GM23248 (cell line): ENCODE data around the gene KCNC3. TPM values are rescaled to one million over a fixed set of nuclear protein-coding genes. Genes with fewer than 3 reads are reported as not detected.

Source experiments
- DNase-seq: peaks from one replicate; pipeline ENCODE4 v3.0.0-alpha.2; 2015
- H2AFZ ChIP-seq: fragments of 200-600 bp; sonication (generic); 2 replicates; pipeline ENCODE4 v1.6.1; 2016; ENCODE audit warnings: antibody characterized with exemption
- H3F3A ChIP-seq: fragments of 200-600 bp; sonication (generic); 2 replicates; pipeline ENCODE4 v1.6.1; 2016; ENCODE audit warnings: mild to moderate bottlenecking, antibody characterized with exemption, mixed run types; ENCODE audit not compliant: insufficient read depth
- H3K27ac ChIP-seq: fragments of 200-600 bp; sonication (generic); 2 replicates; pipeline ENCODE4 v1.5.1; 2016; ENCODE audit warnings: mild to moderate bottlenecking
- H3K27me3 ChIP-seq: fragments of 200-600 bp; sonication (generic); replicated peaks from 2 replicates; pipeline ENCODE4 v1.6.1; 2016; ENCODE audit warnings: mild to moderate bottlenecking; ENCODE audit not compliant: insufficient read depth
- H3K36me3 ChIP-seq: fragments of 200-600 bp; sonication (generic); 2 replicates; pipeline ENCODE4 v1.6.1; 2016; ENCODE audit warnings: low read depth, mild to moderate bottlenecking
- H3K4me1 ChIP-seq: fragments of 200-600 bp; sonication (generic); 2 replicates; pipeline ENCODE4 v1.6.1; 2016; ENCODE audit warnings: mild to moderate bottlenecking; ENCODE audit not compliant: insufficient read depth
- H3K4me2 ChIP-seq: fragments of 200-600 bp; sonication (generic); one replicate; pipeline ENCODE4 v1.6.1; 2016; ENCODE audit warnings: mild to moderate bottlenecking; ENCODE audit not compliant: unreplicated experiment
- H3K4me3 ChIP-seq: fragments of 200-600 bp; sonication (generic); 2 replicates; pipeline ENCODE4 v1.5.1; 2016; ENCODE audit warnings: mild to moderate bottlenecking
- H3K79me2 ChIP-seq: fragments of 200-600 bp; sonication (generic); 2 replicates; pipeline ENCODE4 v1.6.1; 2016; ENCODE audit warnings: mild to moderate bottlenecking; ENCODE audit not compliant: insufficient read depth
- H3K9ac ChIP-seq: fragments of 200-600 bp; sonication (generic); 2 replicates; pipeline ENCODE4 v1.6.1; 2016; ENCODE audit warnings: mild to moderate bottlenecking
- H3K9me2 ChIP-seq: fragments of 200-600 bp; sonication (generic); 2 replicates; pipeline ENCODE4 v1.6.1; 2016; ENCODE audit warnings: mixed run types, mild to moderate bottlenecking, moderate library complexity; ENCODE audit not compliant: insufficient read depth
- H3K9me3 ChIP-seq: fragments of 200-600 bp; sonication (generic); one replicate; pipeline ENCODE4 v1.6.1; 2017; ENCODE audit warnings: low read depth
- H4K20me1 ChIP-seq: fragments of 200-600 bp; sonication (generic); 2 replicates; pipeline ENCODE4 v1.6.0; 2016; ENCODE audit not compliant: insufficient read depth
- EZH2 ChIP-seq: fragments of 200-600 bp; sonication (generic); IDR thresholded peaks from 2 replicates; pipeline ENCODE4 v1.6.1; 2018; ENCODE audit warnings: antibody characterized with exemption, mild to moderate bottlenecking; ENCODE audit not compliant: insufficient read depth, poor library complexity, severe bottlenecking
- EZH2phosphoT487 ChIP-seq: fragments of 200-600 bp; sonication (generic); IDR thresholded peaks from 2 replicates; pipeline ENCODE4 v1.6.1; 2018; ENCODE audit warnings: antibody characterized with exemption, moderate library complexity, mild to moderate bottlenecking, low read depth; ENCODE audit not compliant: insufficient read depth
- WGBS, 2 experiments: methylation state at CpG; one replicate each; pipeline ENCODE4 v1.1.6; 2015 to 2017; ENCODE audit warnings: low lambda C conversion rate in 2 of 2, low coverage in 1 of 2; ENCODE audit errors: missing lambda C conversion rate in 2 of 2; 5-methylcytosine and 5-hydroxymethylcytosine counted together
- in situ Hi-C: fragments of 300-500 bp; cut with MboI; formaldehyde crosslinking; loops from 2 replicates; pipeline ENCODE4 v1.15.0; 2020
- polyA plus RNA-seq: library from polyadenylated mRNA; unstranded; fragments of >200 nt; fragmentation: Nextera tagmentation; extraction: Ambion mirVana; gene quantifications from 2 replicates; pipeline ENCODE4 v1.2.1, GENCODE V29; 2016
- total RNA-seq: library from RNA; depleted of rRNA; stranded (reverse); fragments of >200 nt; shearing (Covaris generic); gene quantifications from 2 replicates; pipeline ENCODE4 v1.2.3, GENCODE V29; 2014

KCNC3 gene
- total and polyA plus RNA-seq, 2 experiments from 2014 or later = under 0.01 to 0.04 TPM

GRCh38 chr19:50318438-50318837, 10.7 kb downstream of the KCNC3 start:
- no peak overlapping the region for H3K4me3 ChIP-seq
- H3K4me1 ChIP-seq = no peaks in the 10 kb centered on the region
- in situ Hi-C loops = no loop called here
- no peak for DNase-seq
- no peaks in the 10 kb centered on the region for H3K79me2 ChIP-seq
- no peak overlapping the region for H3K4me2 ChIP-seq
- 51 to 52% methylated on average over 8 of the region's 8 CpGs for WGBS, 2 experiments
- H2AFZ ChIP-seq = no peak overlapping the region
- no peaks in the 10 kb centered on the region for H3K9me3 ChIP-seq
- no peak for TF ChIP-seq EZH2
- TF ChIP-seq EZH2phosphoT487 = no peak
- no peaks in the 10 kb centered on the region for H4K20me1 ChIP-seq
- peaks cover 14% of the 10 kb centered on the region for H3K27me3 ChIP-seq
- no peak overlapping the region for H3K27ac ChIP-seq
- no peak overlapping the region for H3K9ac ChIP-seq
- H3K36me3 ChIP-seq = no peaks in the 10 kb centered on the region
- no peaks in the 10 kb centered on the region for H3K9me2 ChIP-seq
- no peaks in the 10 kb centered on the region for H3F3A ChIP-seq

GRCh38 chr19:50317115-50317514, 12.1 kb downstream of the KCNC3 start:
- Histone ChIP-seq H3K4me3 (no peak overlapping the region), H3K79me2 (no peaks in the 10 kb centered on the region), H3F3A (no peaks in the 10 kb centered on the region), H3K9me2 (no peaks in the 10 kb centered on the region), H3K36me3 (no peaks in the 10 kb centered on the region), H3K9ac (no peak overlapping the region), H2AFZ (no peak overlapping the region), H3K27me3 (peaks cover 21% of the 10 kb centered on the region), H4K20me1 (no peaks in the 10 kb centered on the region), H3K27ac (no peak overlapping the region), H3K9me3 (no peaks in the 10 kb centered on the region), H3K4me1 (no peaks in the 10 kb centered on the region), H3K4me2 (no peak overlapping the region)
- TF ChIP-seq EZH2 (no peak), EZH2phosphoT487 (no peak)
- WGBS, 2 experiments = 0 to 19% methylated on average over 2 to 4 of the region's 4 CpGs
- DNase-seq = no peak
- in situ Hi-C loops = no loop called here

DNA sequence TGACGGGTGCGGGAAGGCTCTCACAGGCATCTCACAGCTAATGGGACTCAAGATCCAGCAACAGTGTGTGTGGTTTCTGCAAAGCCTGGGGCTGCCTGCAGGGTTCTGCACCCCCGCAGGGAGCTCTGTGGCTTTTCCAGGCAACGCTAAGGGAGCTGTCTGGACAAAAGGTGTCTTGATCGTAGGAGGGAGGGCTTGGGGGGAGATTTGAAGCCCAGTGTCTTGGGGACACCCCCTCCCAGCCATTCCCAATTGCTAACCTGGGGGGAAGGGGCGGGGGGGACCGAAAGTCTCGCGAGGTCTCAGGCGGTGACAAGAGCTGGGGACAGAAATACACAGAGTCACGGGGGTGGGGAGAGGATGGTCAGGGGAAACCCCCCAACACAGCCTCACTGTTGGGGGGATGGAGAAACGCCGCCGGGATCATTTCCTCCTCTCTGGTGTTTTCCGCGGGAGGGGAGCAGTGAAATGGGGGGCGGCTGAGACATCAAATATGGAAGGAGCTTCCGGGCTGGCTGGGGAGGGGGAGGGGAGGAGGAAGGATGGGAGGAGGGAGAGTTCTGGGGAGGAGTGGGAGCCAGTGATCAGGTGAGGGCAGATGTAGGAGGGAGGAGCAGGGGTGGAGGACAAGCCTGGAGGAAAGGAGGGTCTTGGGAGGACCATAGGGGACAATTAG, 13.3 kb downstream of the KCNC3 start:
- no peak for TF ChIP-seq EZH2
- TF ChIP-seq EZH2phosphoT487 = no peak
- Histone ChIP-seq H2AFZ (no peak overlapping the region), H4K20me1 (no peaks in the 10 kb centered on the region), H3K4me1 (no peaks in the 10 kb centered on the region), H3K4me3 (no peak overlapping the region), H3K9ac (no peak overlapping the region), H3K27me3 (peaks cover 21% of the 10 kb centered on the region), H3K4me2 (no peak overlapping the region), H3K9me2 (no peaks in the 10 kb centered on the region), H3K79me2 (no peaks in the 10 kb centered on the region), H3K9me3 (no peaks in the 10 kb centered on the region), H3K27ac (no peak overlapping the region), H3F3A (no peaks in the 10 kb centered on the region), H3K36me3 (no peaks in the 10 kb centered on the region)
- WGBS, 2 experiments = 2 to 3% methylated on average over 11 to 18 of the region's 18 CpGs
- in situ Hi-C loops = no loop called here
- DNase-seq = peak; percentile 32

DNA sequence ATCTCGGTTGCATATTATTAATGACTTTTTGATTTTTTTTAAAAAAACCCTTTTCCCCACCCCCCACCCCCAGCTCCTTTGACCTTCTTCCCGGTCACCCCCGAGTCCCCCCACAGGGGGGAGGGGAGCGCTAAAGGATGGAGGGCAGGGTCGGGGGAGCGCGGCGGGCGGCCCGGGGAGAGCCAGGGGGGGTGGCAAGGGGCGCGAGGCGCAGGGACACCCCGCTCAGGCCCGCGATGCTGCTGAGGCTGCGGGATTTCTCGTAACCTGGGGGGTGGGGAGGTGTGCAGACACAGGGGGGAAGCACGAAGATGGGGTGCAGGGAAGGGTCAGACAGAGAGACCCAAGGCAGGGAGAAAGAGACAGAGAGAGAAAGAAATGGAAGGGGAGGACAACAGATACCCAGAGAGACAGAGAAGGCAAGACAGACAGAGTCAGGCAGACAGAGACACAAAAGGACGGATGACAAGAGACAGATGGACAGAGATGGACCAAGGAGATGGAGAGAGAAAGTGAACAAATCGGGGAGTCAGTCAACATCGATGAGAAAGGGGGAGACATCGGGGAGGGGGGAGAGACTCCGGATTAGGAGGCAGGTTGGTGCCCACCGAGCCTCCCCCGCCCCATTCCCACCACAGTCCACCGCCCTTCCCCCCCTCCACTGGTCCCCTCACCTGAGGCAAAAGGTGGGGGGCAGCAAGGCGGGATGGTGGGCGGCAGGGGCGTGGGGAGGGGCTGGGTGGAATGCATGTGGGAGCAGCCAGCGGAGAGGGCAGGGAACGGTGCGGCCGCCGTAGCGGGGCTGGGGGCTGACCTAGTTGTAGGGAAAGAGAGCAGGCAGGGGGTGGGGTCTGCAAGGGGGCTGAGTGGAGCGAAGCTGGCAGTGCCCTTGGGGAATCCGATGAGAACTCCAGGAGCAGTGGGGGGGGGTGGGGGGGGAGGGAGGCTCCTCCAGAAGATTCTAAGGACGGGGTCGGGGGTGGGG, 14.2 kb downstream of the KCNC3 start:
- H3K27ac ChIP-seq = no peak overlapping the region
- no peak overlapping the region for H2AFZ ChIP-seq
- DNase-seq = no peak
- H3K9ac ChIP-seq = no peak overlapping the region
- H3K4me1 ChIP-seq = no peaks in the 10 kb centered on the region
- peaks cover 21% of the 10 kb centered on the region for H3K27me3 ChIP-seq
- WGBS, 2 experiments = 0 to 2% methylated on average over 4 to 40 of the region's 40 CpGs
- H3F3A ChIP-seq = no peaks in the 10 kb centered on the region
- no peaks in the 10 kb centered on the region for H4K20me1 ChIP-seq
- no peaks in the 10 kb centered on the region for H3K79me2 ChIP-seq
- H3K4me3 ChIP-seq = no peak overlapping the region
- no peak for TF ChIP-seq EZH2
- no peak for TF ChIP-seq EZH2phosphoT487
- H3K9me3 ChIP-seq = no peaks in the 10 kb centered on the region
- no peak overlapping the region for H3K4me2 ChIP-seq
- H3K36me3 ChIP-seq = no peaks in the 10 kb centered on the region
- in situ Hi-C loops = no loop called here
- H3K9me2 ChIP-seq = no peaks in the 10 kb centered on the region
